RPMI7951 (cell line): ENCODE measurements around the gene TRMT10C. TPM values are rescaled to one million over a fixed set of nuclear protein-coding genes. Genes with fewer than 3 reads are reported as not detected.

Source experiments
- total RNA-seq: library from RNA; depleted of rRNA; stranded (reverse); fragments of >200 nt; shearing (Covaris generic); gene quantifications from 2 replicates; pipeline ENCODE4 v1.2.3, GENCODE V29; 2014; rRNA removed

The TRMT10C gene
- total RNA-seq, 1 experiment from 2014 or later, result 58.2 TPM

Other genes starting within 250 kb of the TRMT10C start
- gene IMPG2, start 241.3 kb upstream of the TRMT10C start, total RNA-seq, result under 0.01 TPM in 2 replicates
- gene SENP7, start 48.7 kb upstream of the TRMT10C start, total RNA-seq, result 13.6 and 21.7 TPM in 2 replicates
- 87.7 and 111 TPM in 2 replicates for gene PCNP, start 12.3 kb downstream of the TRMT10C start, total RNA-seq
- 20.1 and 21.4 TPM in 2 replicates for gene ZBTB11, start 115.3 kb downstream of the TRMT10C start, total RNA-seq
- 2,068 and 2,385 TPM in 2 replicates for gene RPL24, start 124.8 kb downstream of the TRMT10C start, total RNA-seq
- 29.8 and 29.9 TPM in 2 replicates for gene CEP97, start 162.7 kb downstream of the TRMT10C start, total RNA-seq
- gene NXPE3, start 217.3 kb downstream of the TRMT10C start, total RNA-seq, result 17.1 and 18.7 TPM in 2 replicates